Liver (tissue), 9 donors: ENCODE results near the gene AMIGO2. TPM values are rescaled to one million over a fixed set of nuclear protein-coding genes. Genes with fewer than 3 reads are reported as not detected.

Experiments used
- DNase-seq: peaks from one replicate; pipeline ENCODE4 v3.0.0-alpha.2; 2017; ENCODE audit warnings: low spot score
- H3K27ac ChIP-seq, 2 donors: one replicate each; pipeline ENCODE4 v1.7.0; 2013; ENCODE audit warnings: inconsistent platforms in 2 of 2, low read length in 2 of 2, control low read depth in 1 of 2, low read depth in 1 of 2, mild to moderate bottlenecking in 1 of 2
- H3K27me3 ChIP-seq, 4 donors: one replicate each; pipeline versions ENCODE4 v1.6.1 to v1.7.0; 2013; ENCODE audit warnings: low read length in 3 of 4, inconsistent platforms in 1 of 4, mild to moderate bottlenecking in 1 of 4, moderate library complexity in 1 of 4; ENCODE audit not compliant: control insufficient read depth in 4 of 4, insufficient read depth in 4 of 4
- H3K36me3 ChIP-seq, 4 donors: one replicate each; pipeline versions ENCODE4 v1.6.1 to v1.7.0; 2013; ENCODE audit warnings: low read length in 3 of 4, mild to moderate bottlenecking in 3 of 4, low read depth in 1 of 4, moderate library complexity in 1 of 4; ENCODE audit not compliant: control insufficient read depth in 4 of 4, insufficient read depth in 3 of 4
- H3K4me1 ChIP-seq, 4 donors: one replicate each; pipeline versions ENCODE4 v1.6.1 to v1.7.0; 2013; ENCODE audit warnings: low read length in 3 of 4, mild to moderate bottlenecking in 3 of 4, moderate library complexity in 1 of 4; ENCODE audit not compliant: control insufficient read depth in 4 of 4, insufficient read depth in 4 of 4
- H3K4me3 ChIP-seq, 3 donors: one replicate each; pipeline versions ENCODE4 v1.6.1 to v1.7.0; 2013; ENCODE audit warnings: low read length in 3 of 3, control low read depth in 1 of 3, low read depth in 1 of 3, mild to moderate bottlenecking in 1 of 3
- H3K9ac ChIP-seq, 2 donors: one replicate each; pipeline ENCODE4 v1.7.0; 2013; ENCODE audit warnings: low read length in 2 of 2, mild to moderate bottlenecking in 2 of 2, moderate library complexity in 2 of 2, control low read depth in 1 of 2, low read depth in 1 of 2
- H3K9me3 ChIP-seq, 4 donors: one replicate each; pipeline versions ENCODE4 v1.6.1 to v1.7.0; 2013; ENCODE audit warnings: low read length in 3 of 4; ENCODE audit not compliant: control insufficient read depth in 4 of 4
- ATF3 ChIP-seq: IDR thresholded peaks from 2 replicates; pipeline ENCODE4 v1.6.1; 2016; ENCODE audit warnings: antibody characterized with exemption
- EGR1 ChIP-seq, 2 donors: IDR thresholded peaks; 2 replicates each; pipeline ENCODE4 v1.6.1; 2016 to 2018; ENCODE audit warnings: antibody characterized with exemption in 2 of 2, low read depth in 2 of 2
- FOXA1 ChIP-seq: IDR thresholded peaks from 2 replicates; pipeline ENCODE4 v1.6.1; 2016; ENCODE audit warnings: antibody characterized with exemption
- FOXA2 ChIP-seq: IDR thresholded peaks from 2 replicates; pipeline ENCODE4 v1.6.1; 2016; ENCODE audit warnings: antibody characterized with exemption
- GABPA ChIP-seq, 2 donors: IDR thresholded peaks in 1 of 2; conservative IDR thresholded peaks in 1 of 2; 2 replicates each; pipeline ENCODE4 v1.6.1; 2016; ENCODE audit warnings: antibody characterized with exemption in 2 of 2, mild to moderate bottlenecking in 1 of 2, moderate library complexity in 1 of 2
- HNF4A ChIP-seq, 2 donors: conservative IDR thresholded peaks; 2 replicates each; pipeline ENCODE4 v1.6.1; 2016; ENCODE audit warnings: antibody characterized with exemption in 2 of 2, mild to moderate bottlenecking in 2 of 2
- HNF4G ChIP-seq: IDR thresholded peaks from 2 replicates; pipeline ENCODE4 v1.6.1; 2016; ENCODE audit warnings: antibody characterized with exemption
- JUND ChIP-seq, 2 donors: IDR thresholded peaks; 2 replicates each; pipeline ENCODE4 v1.6.1; 2016; ENCODE audit warnings: antibody characterized with exemption in 2 of 2
- MAX ChIP-seq: IDR thresholded peaks from 2 replicates; pipeline ENCODE4 v1.6.1; 2016; ENCODE audit warnings: antibody characterized with exemption
- NR2F2 ChIP-seq: IDR thresholded peaks from 2 replicates; pipeline ENCODE4 v1.6.1; 2016; ENCODE audit warnings: antibody characterized with exemption
- RAD21 ChIP-seq, 2 donors: IDR thresholded peaks; 2 replicates each; pipeline ENCODE4 v1.6.1; 2016; ENCODE audit warnings: antibody characterized with exemption in 2 of 2, mild to moderate bottlenecking in 2 of 2
- REST ChIP-seq: IDR thresholded peaks from 2 replicates; pipeline ENCODE4 v1.6.1; 2016; ENCODE audit warnings: antibody characterized with exemption, mild to moderate bottlenecking
- RXRA ChIP-seq, 2 donors: IDR thresholded peaks; 2 replicates each; pipeline ENCODE4 v1.6.1; 2017 to 2018; ENCODE audit warnings: antibody characterized with exemption in 2 of 2, mild to moderate bottlenecking in 1 of 2
- SP1 ChIP-seq: IDR thresholded peaks from 2 replicates; pipeline ENCODE4 v1.6.1; 2018; ENCODE audit warnings: antibody characterized with exemption, mild to moderate bottlenecking
- TAF1 ChIP-seq: conservative IDR thresholded peaks from 2 replicates; pipeline ENCODE4 v1.6.1; 2016; ENCODE audit warnings: antibody characterized with exemption, mild to moderate bottlenecking
- YY1 ChIP-seq: IDR thresholded peaks from 2 replicates; pipeline ENCODE4 v1.6.1; 2016; ENCODE audit warnings: antibody characterized with exemption, mild to moderate bottlenecking
- WGBS: extraction: QIAGEN DNeasy Blood & Tissue Kit; methylation state at CpG from one replicate; pipeline ENCODE4 v1.1.7; 2013; 5-methylcytosine and 5-hydroxymethylcytosine counted together
- polyA plus RNA-seq, 2 donors: library from polyadenylated mRNA; stranded (reverse) in 1 of 2; unstranded in 1 of 2; fragments of 200-250 nt in 1 of 2; fragments of >200 nt in 1 of 2; fragmentation: Nextera tagmentation in 1 of 2; extraction: Ambion mirVana in 1 of 2; gene quantifications; one replicate each; pipeline versions ENCODE4 v1.2.1 to v1.2.3, GENCODE V29; 2013 to 2015
- total RNA-seq, 2 donors: library from RNA; depleted of rRNA; stranded (reverse); fragments of >200 nt; gene quantifications; one replicate each; pipeline ENCODE4 v1.2.3, GENCODE V29; 2014
- TF ChIP-seq, protein P1 (sequence below): IDR thresholded peaks from 2 replicates; pipeline ENCODE4 v1.6.1; 2016; ENCODE audit warnings: antibody characterized with exemption
- TF ChIP-seq, protein P2 (sequence below): fragments of 150-350 bp; IDR thresholded peaks from 2 replicates; pipeline ENCODE4 v1.5.1; 2017; ENCODE audit warnings: improper control_type of control experiment, low read depth, low read length; ENCODE audit not compliant: missing input control
- donor health status: healthy.
- donor health status: healthy.
- donor health status: healthy.
- donor health status: healthy.
- donor health status: healthy.

Gene AMIGO2
- total and polyA plus RNA-seq, 4 donors: 1.2 to 3.5 (median 2.3) TPM

GRCh38 chr12:47039756-47040155, 40.0 kb downstream of the AMIGO2 start:
- no peak for DNase-seq
- 91% methylated on average over 1 of the region's 1 CpG for WGBS

DNA sequence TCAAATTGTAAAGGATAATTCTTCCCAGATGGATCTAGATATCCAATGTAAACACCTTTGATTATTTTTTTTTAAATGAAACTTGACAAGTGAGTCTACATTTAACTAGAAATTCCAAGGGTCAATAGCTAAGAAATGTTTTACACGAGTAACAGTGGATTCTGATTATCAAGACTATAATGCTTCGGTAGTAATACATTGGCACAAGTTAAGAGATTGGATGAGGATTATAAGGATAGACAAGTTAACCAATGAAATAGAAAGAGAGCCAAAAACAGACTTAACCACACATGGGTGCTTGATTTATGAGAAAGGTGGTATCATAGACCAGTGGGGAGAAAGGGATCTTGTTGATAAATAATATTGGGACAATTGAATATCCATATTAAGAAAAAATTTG, 40.7 kb downstream of the AMIGO2 start:
- 90% methylated on average over 2 of the region's 2 CpGs for WGBS
- H3K9me3 ChIP-seq: no peaks in the 10 kb centered on the region
- H3K27ac ChIP-seq: no peak overlapping the region
- H3K9ac ChIP-seq: no peak overlapping the region
- peaks cover 0 to 4% (median 1%) of the 10 kb centered on the region in 4 donors for H3K4me1 ChIP-seq
- TF ChIP-seq SP1 (no peak), ATF3 (no peak), FOXA2 (no peak), YY1 (no peak), NR2F2 (no peak), RAD21 (IDR thresholded peaks at IDR 0.05) (no peak), RXRA (IDR thresholded peaks at IDR 0.05) (no peak), EGR1 (IDR thresholded peaks at IDR 0.05; ENCODE audit: low read depth in 2 of 2) (no peak), HNF4A (conservative IDR thresholded peaks at IDR 0.05) (no peak), REST (no peak), HNF4G (no peak), GABPA (IDR thresholded peaks at IDR 0.05 in 1 of 2, conservative IDR thresholded peaks at IDR 0.05 in 1 of 2) (no peak), JUND (IDR thresholded peaks at IDR 0.05) (no peak), TAF1 (no peak), MAX (no peak), FOXA1 (no peak)
- TF ChIP-seq, protein P1, sequence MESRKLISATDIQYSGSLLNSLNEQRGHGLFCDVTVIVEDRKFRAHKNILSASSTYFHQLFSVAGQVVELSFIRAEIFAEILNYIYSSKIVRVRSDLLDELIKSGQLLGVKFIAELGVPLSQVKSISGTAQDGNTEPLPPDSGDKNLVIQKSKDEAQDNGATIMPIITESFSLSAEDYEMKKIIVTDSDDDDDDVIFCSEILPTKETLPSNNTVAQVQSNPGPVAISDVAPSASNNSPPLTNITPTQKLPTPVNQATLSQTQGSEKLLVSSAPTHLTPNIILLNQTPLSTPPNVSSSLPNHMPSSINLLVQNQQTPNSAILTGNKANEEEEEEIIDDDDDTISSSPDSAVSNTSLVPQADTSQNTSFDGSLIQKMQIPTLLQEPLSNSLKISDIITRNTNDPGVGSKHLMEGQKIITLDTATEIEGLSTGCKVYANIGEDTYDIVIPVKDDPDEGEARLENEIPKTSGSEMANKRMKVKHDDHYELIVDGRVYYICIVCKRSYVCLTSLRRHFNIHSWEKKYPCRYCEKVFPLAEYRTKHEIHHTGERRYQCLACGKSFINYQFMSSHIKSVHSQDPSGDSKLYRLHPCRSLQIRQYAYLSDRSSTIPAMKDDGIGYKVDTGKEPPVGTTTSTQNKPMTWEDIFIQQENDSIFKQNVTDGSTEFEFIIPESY: no peak
- TF ChIP-seq, protein P2, sequence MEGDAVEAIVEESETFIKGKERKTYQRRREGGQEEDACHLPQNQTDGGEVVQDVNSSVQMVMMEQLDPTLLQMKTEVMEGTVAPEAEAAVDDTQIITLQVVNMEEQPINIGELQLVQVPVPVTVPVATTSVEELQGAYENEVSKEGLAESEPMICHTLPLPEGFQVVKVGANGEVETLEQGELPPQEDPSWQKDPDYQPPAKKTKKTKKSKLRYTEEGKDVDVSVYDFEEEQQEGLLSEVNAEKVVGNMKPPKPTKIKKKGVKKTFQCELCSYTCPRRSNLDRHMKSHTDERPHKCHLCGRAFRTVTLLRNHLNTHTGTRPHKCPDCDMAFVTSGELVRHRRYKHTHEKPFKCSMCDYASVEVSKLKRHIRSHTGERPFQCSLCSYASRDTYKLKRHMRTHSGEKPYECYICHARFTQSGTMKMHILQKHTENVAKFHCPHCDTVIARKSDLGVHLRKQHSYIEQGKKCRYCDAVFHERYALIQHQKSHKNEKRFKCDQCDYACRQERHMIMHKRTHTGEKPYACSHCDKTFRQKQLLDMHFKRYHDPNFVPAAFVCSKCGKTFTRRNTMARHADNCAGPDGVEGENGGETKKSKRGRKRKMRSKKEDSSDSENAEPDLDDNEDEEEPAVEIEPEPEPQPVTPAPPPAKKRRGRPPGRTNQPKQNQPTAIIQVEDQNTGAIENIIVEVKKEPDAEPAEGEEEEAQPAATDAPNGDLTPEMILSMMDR: no peak
- no peak overlapping the region for H3K4me3 ChIP-seq
- no peaks in the 10 kb centered on the region for H3K27me3 ChIP-seq
- H3K36me3 ChIP-seq: no peaks in the 10 kb centered on the region
- DNase-seq: no peak

More at GRCh38 chr12:47039756-47040155, 40.0 kb downstream of the AMIGO2 start:
- Histone ChIP-seq H3K27me3 (no peaks in the 10 kb centered on the region), H3K9me3 (no peaks in the 10 kb centered on the region), H3K9ac (no peak overlapping the region), H3K27ac (no peak overlapping the region), H3K4me1 (peaks cover 0 to 4% (median 1%) of the 10 kb centered on the region in 4 donors), H3K4me3 (no peak overlapping the region), H3K36me3 (no peaks in the 10 kb centered on the region)
- TF ChIP-seq ATF3 (no peak), FOXA2 (no peak), RAD21 (IDR thresholded peaks at IDR 0.05) (no peak), FOXA1 (no peak), TAF1 (no peak), RXRA (IDR thresholded peaks at IDR 0.05) (no peak), NR2F2 (no peak)
- TF ChIP-seq, protein P2: no peak
